ENCODE results near the gene EXT2.

The EXT2 gene

GRCh38 chr11:44174842-44175241, 79.4 kb downstream of the EXT2 start:
- DNase-seq: no peak

GRCh38 chr11:44176546-44177213, 81.2 kb downstream of the EXT2 start:
- no peak for DNase-seq

GRCh38 chr11:44177905-44178304, 82.4 kb downstream of the EXT2 start:
- no peak for DNase-seq

GRCh38 chr11:44178381-44178780, 82.9 kb downstream of the EXT2 start:
- DNase-seq: no peak

DNA sequence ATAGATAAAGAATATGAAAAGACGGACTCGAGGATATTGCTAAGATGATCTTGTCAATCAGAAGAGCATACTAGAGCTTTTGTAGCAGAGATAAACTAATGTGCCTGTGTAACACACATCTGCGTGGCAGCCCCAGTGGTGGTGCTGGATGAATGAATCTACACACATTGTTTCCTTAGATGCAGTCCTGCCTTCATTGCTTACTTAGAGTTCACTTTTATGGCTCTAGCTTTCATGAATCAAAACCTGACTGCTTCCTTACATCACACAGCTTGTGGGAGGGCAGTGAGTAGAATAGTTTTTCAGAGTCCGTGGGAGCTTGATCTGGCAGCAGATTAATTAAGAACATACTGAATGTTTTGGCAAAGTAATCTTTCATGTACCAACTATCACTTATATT, 83.7 kb downstream of the EXT2 start:
- no peak for DNase-seq

DNA sequence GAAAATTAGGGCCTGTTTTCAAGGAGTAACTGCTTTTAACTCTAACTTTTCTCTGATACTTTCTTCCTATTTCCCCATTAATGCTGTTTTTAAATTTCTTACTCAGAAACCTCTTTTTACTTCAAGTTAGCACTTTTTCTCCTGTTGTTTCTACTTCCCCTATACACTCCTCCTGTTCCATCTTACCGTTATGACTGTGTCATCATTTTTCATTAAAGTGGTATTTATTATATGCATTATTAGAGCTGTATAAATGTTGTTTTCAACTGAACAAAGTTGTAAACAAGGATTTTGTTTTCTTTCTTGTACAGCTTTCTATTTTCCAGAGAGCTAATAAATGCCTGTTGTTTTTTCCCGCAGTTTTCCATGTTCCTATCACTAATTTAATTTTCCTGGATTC, 84.6 kb downstream of the EXT2 start:
- DNase-seq: no peak

GRCh38 chr11:44185522-44185921, 90.0 kb downstream of the EXT2 start:
- DNase-seq: no peak

DNA sequence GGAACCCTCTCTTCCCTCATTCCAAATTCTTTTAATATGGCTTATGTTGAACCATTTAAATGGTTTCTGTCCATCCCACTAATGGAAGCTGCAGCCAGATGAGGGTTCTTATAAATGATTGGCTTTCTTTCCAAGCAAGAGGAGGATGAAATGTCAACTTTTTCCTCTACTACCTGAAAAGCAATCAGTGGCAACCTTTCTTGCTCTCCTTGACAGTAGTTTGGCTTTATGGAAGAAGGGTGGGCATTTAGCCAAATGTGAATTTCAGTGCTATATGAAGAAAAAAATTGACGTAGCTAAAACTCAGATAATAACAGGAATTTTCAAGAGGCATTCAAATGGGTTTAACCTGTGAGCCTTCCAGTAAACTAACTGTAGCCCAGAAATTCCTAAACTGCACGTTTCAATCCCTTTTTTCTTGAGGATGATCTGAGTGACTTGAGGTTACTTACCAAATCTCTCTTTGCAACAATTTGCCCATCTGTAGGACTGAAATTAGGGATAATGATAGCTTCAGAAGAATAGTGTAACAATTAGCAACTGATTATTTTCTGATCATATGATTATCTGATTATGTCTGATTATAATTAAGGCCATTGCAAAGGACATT, 90.9 kb downstream of the EXT2 start:
- no peak for DNase-seq

DNA sequence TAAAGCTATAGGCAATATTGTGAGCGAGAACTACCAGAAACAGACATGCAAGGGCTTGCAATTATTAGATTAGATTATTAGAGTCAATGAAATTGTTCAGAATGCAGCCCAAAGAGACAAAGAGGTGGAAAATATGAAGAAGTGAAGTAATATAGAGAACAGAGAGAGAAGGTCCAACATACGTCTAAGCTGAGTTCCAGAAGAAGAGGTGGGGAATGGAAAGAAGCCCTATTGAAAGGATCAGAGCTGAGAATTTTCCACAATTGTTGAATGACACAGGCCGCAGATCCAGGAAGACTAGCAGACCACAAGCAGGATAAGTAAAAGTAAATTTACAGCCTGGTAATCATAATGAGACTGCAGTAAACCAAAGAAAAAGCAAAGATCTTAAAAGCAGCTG, 93.2 kb downstream of the EXT2 start:
- no peak for DNase-seq

GRCh38 chr11:44189986-44190882, 94.8 kb downstream of the EXT2 start:
- no peak for DNase-seq

DNA sequence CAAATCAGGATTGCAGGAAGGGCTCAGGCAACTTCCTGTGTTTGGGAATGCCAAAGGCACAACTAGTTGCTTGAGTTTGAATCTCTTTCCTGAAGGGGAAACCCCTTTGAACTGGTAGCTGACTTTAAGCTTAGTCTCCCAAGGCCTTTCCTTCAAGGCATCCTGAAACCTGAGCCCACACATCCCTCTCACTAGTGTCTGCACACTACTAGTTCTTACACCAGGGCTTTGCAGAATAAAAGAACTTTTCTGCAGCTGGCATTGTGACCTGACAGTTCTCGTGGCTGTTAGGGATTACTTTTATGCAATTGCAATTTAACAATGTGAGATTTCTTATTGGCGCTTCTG, 95.4 kb downstream of the EXT2 start:
- no peak for DNase-seq

- DNase-seq: no peak
Measured at GRCh38 chr11:44191322-44192016, 96.0 kb downstream of the EXT2 start.

DNA sequence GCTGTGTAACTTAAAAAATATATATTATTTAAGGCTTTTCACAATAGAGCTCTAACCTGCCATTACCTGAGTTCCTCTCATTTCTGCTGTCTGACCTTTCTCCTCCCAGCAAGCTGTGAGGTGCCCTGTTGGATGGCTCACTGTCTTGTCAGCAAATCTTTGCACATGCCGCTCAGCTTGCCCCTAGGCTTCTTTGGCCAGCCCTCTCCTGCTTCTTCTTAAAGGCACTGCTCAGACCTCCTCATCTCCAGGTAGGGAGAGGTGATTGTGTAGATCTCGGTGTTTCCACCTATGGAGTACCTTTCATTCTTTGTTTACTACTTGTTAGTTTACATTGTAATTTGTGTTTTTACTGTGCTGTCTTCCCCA, 96.5 kb downstream of the EXT2 start:
- DNase-seq: no peak

- DNase-seq: no peak
Measured at GRCh38 chr11:44192462-44193100, 97.1 kb downstream of the EXT2 start.

- DNase-seq: no peak
Measured at GRCh38 chr11:44193856-44194255, 98.4 kb downstream of the EXT2 start.

DNA sequence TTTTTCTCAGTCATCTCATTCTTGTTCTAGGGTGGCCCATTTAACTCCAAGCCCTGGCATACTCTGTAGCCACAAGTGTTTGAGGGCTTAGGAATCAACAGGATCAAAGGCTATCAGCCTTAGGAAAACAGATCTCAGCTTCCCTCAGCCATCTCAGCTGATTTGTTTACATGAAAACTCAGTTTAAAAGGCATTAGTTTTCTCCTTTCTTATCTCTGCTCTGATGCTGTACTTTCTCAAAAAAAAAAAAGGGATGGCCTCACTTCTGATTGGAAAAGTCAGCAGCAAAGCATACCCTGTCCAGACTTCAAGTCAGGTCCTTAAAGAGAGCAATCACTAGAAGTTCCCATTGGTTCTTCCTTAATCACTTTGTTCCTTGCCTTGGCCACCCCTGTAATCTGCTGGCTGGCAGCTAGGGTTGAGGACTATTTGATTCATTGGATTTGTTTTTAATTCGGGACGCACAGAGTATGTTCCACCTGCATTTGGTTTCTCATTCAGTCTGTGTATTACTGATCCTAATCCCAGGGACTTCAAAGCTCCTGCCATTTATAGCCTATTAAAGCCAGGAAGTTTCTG, 102.8 kb downstream of the EXT2 start:
- DNase-seq: no peak

- no peak for DNase-seq
Measured at GRCh38 chr11:44199298-44199697, 103.8 kb downstream of the EXT2 start.

DNA sequence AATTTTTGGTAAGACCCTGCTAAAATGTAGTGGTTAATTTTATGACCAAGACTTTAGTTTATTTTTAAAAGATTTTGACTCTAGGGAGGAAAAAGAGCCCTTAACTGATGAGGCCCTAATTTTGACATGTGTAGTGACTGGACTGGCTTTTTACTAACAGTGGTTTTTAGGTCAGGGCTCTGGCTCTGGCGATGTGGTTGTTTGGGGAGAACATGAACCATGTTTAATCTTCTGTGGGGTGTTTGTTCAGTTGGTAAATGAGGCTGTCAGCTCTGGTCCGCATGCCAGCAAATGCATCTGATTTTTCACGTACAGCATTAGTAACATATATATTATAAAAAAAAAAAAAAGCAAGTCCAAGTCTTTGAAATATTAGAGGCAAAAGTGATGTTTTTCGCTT, 104.3 kb downstream of the EXT2 start:
- no peak for DNase-seq

- no peak for DNase-seq
Measured at GRCh38 chr11:44203270-44204043, 108.0 kb downstream of the EXT2 start.

DNA sequence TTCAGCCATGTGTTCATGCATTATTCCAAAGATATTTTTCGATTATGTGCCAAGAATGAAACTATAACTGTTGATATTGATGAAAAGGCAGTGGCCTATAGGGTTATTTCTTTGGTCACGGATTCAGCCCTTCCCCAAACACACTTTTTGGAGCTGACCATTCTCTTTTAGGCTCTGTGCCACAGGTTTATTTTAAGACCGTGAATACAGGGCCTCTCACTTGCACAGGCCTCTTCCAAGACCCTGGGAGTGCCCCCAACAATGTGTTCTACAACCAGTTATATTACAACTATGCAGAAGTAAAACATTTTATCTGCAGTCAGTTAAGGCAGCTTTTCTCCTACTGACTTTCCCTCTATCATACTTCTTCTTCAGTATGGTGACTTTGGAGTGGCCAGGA, 109.9 kb downstream of the EXT2 start:
- DNase-seq: no peak

DNA sequence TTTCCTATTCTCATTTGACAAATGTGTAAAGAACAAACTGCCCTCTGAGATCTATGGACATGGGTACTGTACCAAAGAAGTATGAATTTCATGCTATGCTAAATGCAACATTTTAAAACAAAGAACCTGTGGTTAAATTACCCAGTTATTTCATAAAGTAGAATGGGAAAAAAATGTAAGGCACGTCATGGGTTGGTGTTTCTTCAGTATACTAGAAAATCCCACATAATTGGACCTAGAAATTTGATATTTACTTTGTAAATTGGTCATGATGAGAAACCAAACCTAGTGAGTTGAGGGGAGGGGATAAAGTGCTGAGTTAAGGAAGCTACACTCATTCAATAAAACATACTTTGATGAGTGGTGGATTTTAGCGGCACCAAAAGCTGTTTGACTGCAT, 110.4 kb downstream of the EXT2 start:
- DNase-seq: no peak

DNA sequence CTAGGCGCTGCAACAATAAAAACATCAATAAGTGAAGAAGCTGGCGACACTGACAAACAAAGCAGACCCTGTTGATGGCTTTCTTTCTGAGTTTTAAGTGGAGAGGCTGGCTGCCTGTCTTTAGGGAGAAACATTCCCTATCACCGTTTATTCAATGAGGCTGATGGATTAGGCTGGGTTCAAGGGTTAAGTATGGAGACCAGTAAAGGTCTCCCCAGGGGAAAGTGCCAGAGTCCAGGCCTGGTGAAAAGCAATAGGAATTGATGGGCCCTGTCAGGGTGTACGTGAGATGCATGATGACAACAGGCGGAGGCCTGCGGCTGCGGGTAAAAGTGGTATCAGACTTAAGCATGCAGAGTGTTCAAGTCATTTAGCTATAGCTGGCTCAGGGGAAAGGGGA, 111.8 kb downstream of the EXT2 start:
- DNase-seq: no peak

Measured in stimulated activated CD4-positive, alpha-beta T cell treated with anti-CD3 and anti-CD28 coated beads, Interleukin-2, amount 100 ng/mL, for 48 hours (primary cell).